HCT116 (cell line): ENCODE measurements around the gene BBC3. TPM values are rescaled to one million over a fixed set of nuclear protein-coding genes. Genes with fewer than 3 reads are reported as not detected.

Experiments
- ATAC-seq: fragments of 200-7000 bp; cut with Tn5 transposase; 2 replicates; pipeline ENCODE4 v1.9.1; 2020; ENCODE audit warnings: mild to moderate bottlenecking, moderate library complexity
- BruUV-seq: library from RNA; stranded (reverse); fragments of 400-500 nt; replicated peaks from 2 replicates; lab custom pipeline; 2021; lab: Mats Ljungman, UMichigan
- CTCF ChIA-PET: fragments of 300-600 bp; sonication (Branson Sonifier 250); formaldehyde crosslinking; loops from one replicate; lab custom pipeline; 2021; ENCODE audit warnings: antibody characterized with exemption; lab: Charles Lee
- POLR2A ChIA-PET: fragments of 300-600, 350-600 bp; sonication (Branson Sonifier 250); formaldehyde crosslinking; loops from one replicate; lab custom pipeline; 2021; ENCODE audit warnings: antibody characterized with exemption; lab: Charles Lee
- RAD21 ChIA-PET, 2 experiments: fragments of 300-600 bp; sonication (Branson Sonifier 250); formaldehyde crosslinking; loops; one replicate each; lab custom pipeline; 2023; ENCODE audit warnings: low total read pairs in 2 of 2; ENCODE audit not compliant: uncharacterized antibody in 2 of 2, unreplicated experiment in 2 of 2, low non-redundant PET in 1 of 2; lab: Charles Lee
- DNase-seq: peaks from one replicate; pipeline ENCODE4 v3.0.0-alpha.2; 2010; ENCODE audit warnings: low read depth, low spot score
- H2AFZ ChIP-seq: fragments of 200-600 bp; shearing (Covaris generic), sonication (generic); 2 replicates; pipeline ENCODE4 v1.6.1; 2017; ENCODE audit warnings: low read depth, mixed run types, mixed read lengths, antibody characterized with exemption, low read length; ENCODE audit not compliant: poor library complexity, severe bottlenecking
- H3K27ac ChIP-seq: 2 replicates; pipeline ENCODE4 v1.5.1; 2012; ENCODE audit warnings: low read depth, low read length
- H3K27me3 ChIP-seq: fragments of 200-600 bp; sonication (generic); 2 replicates; pipeline ENCODE4 v1.6.1; 2016; ENCODE audit warnings: mixed run types, low read length, mixed read lengths; ENCODE audit not compliant: insufficient read depth
- H3K36me3 ChIP-seq, 2 experiments: fragments of 200-500 bp in 1 of 2; fragments of 200-600 bp in 1 of 2; sonication (Bioruptor generic) in 1 of 2; sonication (generic) in 1 of 2; 2 replicates each; pipeline versions ENCODE4 v1.5.1 to v1.6.1; 2014 to 2016; ENCODE audit warnings: low read length in 2 of 2, inconsistent platforms in 1 of 2, mixed read lengths in 1 of 2, mixed run types in 1 of 2; ENCODE audit not compliant: insufficient read depth in 2 of 2, control insufficient read depth in 1 of 2
- H3K4me1 ChIP-seq, 2 experiments: fragments of 200-600 bp in 1 of 2; sonication (generic) in 1 of 2; 2 replicates each; pipeline versions ENCODE4 v1.5.1 to v1.6.1; 2012 to 2017; ENCODE audit warnings: low read length in 2 of 2, inconsistent platforms in 1 of 2, mild to moderate bottlenecking in 1 of 2, mixed read lengths in 1 of 2, mixed run types in 1 of 2, moderate library complexity in 1 of 2; ENCODE audit not compliant: insufficient read depth in 2 of 2, control insufficient read depth in 1 of 2
- H3K4me2 ChIP-seq: fragments of 200-600 bp; sonication (generic); 2 replicates; pipeline ENCODE4 v1.6.1; 2017; ENCODE audit warnings: mixed run types, low read length, mixed read lengths
- H3K4me3 ChIP-seq, 2 experiments: fragments of 200-600 bp in 1 of 2; sonication (generic) in 1 of 2; replicated peaks in 1 of 2; 2 replicates each; pipeline ENCODE4 v1.5.1; 2011 to 2016; ENCODE audit warnings: low read length in 2 of 2, control low read depth in 1 of 2, low read depth in 1 of 2, mild to moderate bottlenecking in 1 of 2, mixed read lengths in 1 of 2, mixed run types in 1 of 2
- H3K79me2 ChIP-seq: fragments of 200-600 bp; sonication (generic); 2 replicates; pipeline ENCODE4 v1.6.1; 2017; ENCODE audit warnings: mild to moderate bottlenecking, mixed run types, low read length, moderate library complexity, mixed read lengths; ENCODE audit not compliant: insufficient read depth
- H3K9ac ChIP-seq: fragments of 200-600 bp; sonication (generic); 2 replicates; pipeline ENCODE4 v1.6.1; 2016; ENCODE audit warnings: low read length, mixed read lengths
- H3K9me2 ChIP-seq: fragments of 200-600 bp; sonication (generic), shearing (Covaris generic); 2 replicates; pipeline ENCODE4 v1.6.1; 2017; ENCODE audit warnings: mixed run types, mild to moderate bottlenecking, moderate library complexity; ENCODE audit not compliant: insufficient read depth
- H3K9me3 ChIP-seq, 2 experiments: fragments of 200-500 bp in 1 of 2; fragments of 200-600 bp in 1 of 2; sonication (Bioruptor generic) in 1 of 2; sonication (generic) in 1 of 2; 2 replicates each; pipeline ENCODE4 v1.6.1; 2014 to 2017; ENCODE audit warnings: low read length in 2 of 2, mixed read lengths in 2 of 2, inconsistent platforms in 1 of 2, low read depth in 1 of 2, mild to moderate bottlenecking in 1 of 2, mixed run types in 1 of 2, moderate library complexity in 1 of 2; ENCODE audit not compliant: control insufficient read depth in 1 of 2, insufficient read depth in 1 of 2
- H4K20me1 ChIP-seq: fragments of 200-600 bp; sonication (generic), shearing (Covaris generic); 2 replicates; pipeline ENCODE4 v1.6.1; 2017; ENCODE audit warnings: mixed run types, mild to moderate bottlenecking, moderate library complexity; ENCODE audit not compliant: insufficient read depth
- ATF3 ChIP-seq: IDR thresholded peaks from 2 replicates; pipeline ENCODE4 v1.6.1; 2012
- CTCF ChIP-seq, 3 experiments: fragments of 200-600 bp in 1 of 3; sonication (generic) in 1 of 3; IDR thresholded peaks in 2 of 3; conservative IDR thresholded peaks in 1 of 3; 2 replicates each; pipeline ENCODE4 v1.5.1; 2012 to 2017; ENCODE audit warnings: low read depth in 2 of 3, low read length in 2 of 3, antibody characterized with exemption in 1 of 3, borderline replicate concordance in 1 of 3, control low read depth in 1 of 3, mild to moderate bottlenecking in 1 of 3, mixed read lengths in 1 of 3, mixed run types in 1 of 3, moderate library complexity in 1 of 3; ENCODE audit not compliant: insufficient read depth in 1 of 3
- ELF1 ChIP-seq: IDR thresholded peaks from 2 replicates; pipeline ENCODE4 v1.6.1; 2012; ENCODE audit warnings: low read depth, borderline replicate concordance
- EZH2 ChIP-seq: fragments of 200-600 bp; sonication (generic); IDR thresholded peaks from 2 replicates; pipeline ENCODE4 v1.6.1; 2017; ENCODE audit warnings: antibody characterized with exemption, mixed run types
- EZH2phosphoT487 ChIP-seq: fragments of 200-600 bp; IDR thresholded peaks from 2 replicates; pipeline ENCODE4 v1.6.1; 2018; ENCODE audit warnings: antibody characterized with exemption, borderline replicate concordance
- FOSL1 ChIP-seq: IDR thresholded peaks from 2 replicates; pipeline ENCODE4 v1.6.1; 2012; ENCODE audit warnings: low read depth
- MAX ChIP-seq: IDR thresholded peaks from 2 replicates; pipeline ENCODE4 v1.6.1; 2012
- POLR2A ChIP-seq: IDR thresholded peaks from 2 replicates; pipeline ENCODE4 v1.7.0; 2011; ENCODE audit warnings: borderline replicate concordance; ENCODE audit not compliant: insufficient read depth, insufficient read length; ENCODE audit errors: extremely low read depth
- POLR2AphosphoS5 ChIP-seq: IDR thresholded peaks from 2 replicates; pipeline ENCODE4 v1.6.1; 2011; ENCODE audit warnings: mild to moderate bottlenecking, low read depth, low read length, moderate library complexity
- RAD21 ChIP-seq: IDR thresholded peaks from 2 replicates; pipeline ENCODE4 v1.6.1; 2012; ENCODE audit warnings: low read depth, mild to moderate bottlenecking
- REST ChIP-seq: IDR thresholded peaks from 2 replicates; pipeline ENCODE4 v1.6.1; 2012; ENCODE audit warnings: low read depth
- SRF ChIP-seq: IDR thresholded peaks from 2 replicates; pipeline ENCODE4 v1.6.1; 2012; ENCODE audit warnings: low read depth
- TCF7L2 ChIP-seq: IDR thresholded peaks from 2 replicates; pipeline ENCODE4 v1.7.0; 2011; ENCODE audit warnings: borderline replicate concordance, inconsistent platforms; ENCODE audit not compliant: insufficient read depth, insufficient read length; ENCODE audit errors: extremely low read depth
- ZNF274 ChIP-seq: fragments of 200-500 bp; sonication (Bioruptor generic); IDR thresholded peaks from 2 replicates; pipeline ENCODE4 v1.6.1; 2014; ENCODE audit warnings: mild to moderate bottlenecking, low read depth, low read length, inconsistent platforms
- intact Hi-C: fragments of 100-400 bp; cut with micrococcal nuclease; formaldehyde crosslinking; loops from 2 replicates; pipeline ENCODE4 v1.10.0; 2022
- total RNA-seq: library from RNA; stranded (reverse); gene quantifications from one replicate; pipeline ENCODE4 v1.2.1, GENCODE V29; 2021; ENCODE audit not compliant: unreplicated experiment

Gene BBC3
- total RNA-seq, 1 experiment from 2014 or later: 45.0 TPM

- ChIA-PET RAD21 (interaction anchor here in 1 of 2 experiments (0.7 kb wide), 1 partner anchor 407 kb away, joined by 3 read pairs; no protein-coding TSS in a partner anchor), POLR2A (no interaction called here), CTCF (no interaction called here)
- DNase-seq: no peak
- no peak for TF ChIP-seq EZH2
- intact Hi-C loops: no loop called here
- Histone ChIP-seq H2AFZ (no peak overlapping the region), H3K27ac (no peak overlapping the region), H3K27me3 (no peaks in the 10 kb centered on the region), H3K79me2 (no peaks in the 10 kb centered on the region), H3K9ac (no peak overlapping the region), H3K36me3 (peaks cover 16 to 19% of the 10 kb centered on the region in 2 experiments; a peak in 3 of 4 replicates), H3K4me2 (no peak overlapping the region), H3K9me2 (no peaks in the 10 kb centered on the region), H3K9me3 (no peaks in the 10 kb centered on the region), H3K4me1 (peaks cover 1 to 6% of the 10 kb centered on the region in 2 experiments; a peak in 3 of 4 replicates), H4K20me1 (no peaks in the 10 kb centered on the region), H3K4me3 (no peak overlapping the region)
- no TSS peak for BruUV-seq
- no peak; the same call in 1 of the 2 replicates for ATAC-seq
Measured at GRCh38 chr19:47267350-47267759, 36.4 kb upstream of the BBC3 start.

GRCh38 chr19:47266401-47266941 is 35.5 kb upstream of the BBC3 start:
- ATAC-seq: no peak
- Histone ChIP-seq H3K9me3 (no peaks in the 10 kb centered on the region), H4K20me1 (no peaks in the 10 kb centered on the region), H3K79me2 (no peaks in the 10 kb centered on the region), H3K27me3 (no peaks in the 10 kb centered on the region), H3K9me2 (no peaks in the 10 kb centered on the region), H3K36me3 (peaks cover 16 to 20% of the 10 kb centered on the region in 2 experiments; a peak in 3 of 4 replicates), H2AFZ (no peak overlapping the region), H3K27ac (no peak overlapping the region), H3K4me3 (no peak overlapping the region), H3K9ac (no peak overlapping the region), H3K4me2 (no peak overlapping the region), H3K4me1 (no peaks in the 10 kb centered on the region)
- BruUV-seq: no TSS peak
- intact Hi-C loops: no loop called here
- ChIA-PET CTCF (no interaction called here), RAD21 (no interaction called here), POLR2A (interaction anchor here (1.2 kb wide), 1 partner anchor 8 kb away, joined by 4 read pairs; no protein-coding TSS in a partner anchor)
- no peak for DNase-seq
- no peak for TF ChIP-seq POLR2A
- no peak for TF ChIP-seq FOSL1
- TF ChIP-seq RAD21: no peak
- TF ChIP-seq REST: no peak
- no peak for TF ChIP-seq EZH2
- TF ChIP-seq EZH2phosphoT487: no peak
- TF ChIP-seq MAX: no peak
- no peak for TF ChIP-seq POLR2AphosphoS5
- TF ChIP-seq TCF7L2: no peak
- TF ChIP-seq ATF3: no peak
- TF ChIP-seq CTCF (IDR thresholded peaks at IDR 0.05 in 2 of 3, conservative IDR thresholded peaks at IDR 0.05 in 1 of 3; ENCODE audit: borderline replicate concordance in 1 of 3, insufficient read depth in 1 of 3, low read depth in 2 of 3, low read length in 2 of 3): no peak
- TF ChIP-seq SRF: no peak
- no peak for TF ChIP-seq ZNF274
- TF ChIP-seq ELF1: no peak
